ENCODE results near the gene RNF115. TPM values are rescaled to one million over a fixed set of nuclear protein-coding genes. Genes with fewer than 3 reads are reported as not detected.

The RNF115 gene
- total RNA-seq, 1 experiment from 2014 or later = 11.0 TPM

DNA sequence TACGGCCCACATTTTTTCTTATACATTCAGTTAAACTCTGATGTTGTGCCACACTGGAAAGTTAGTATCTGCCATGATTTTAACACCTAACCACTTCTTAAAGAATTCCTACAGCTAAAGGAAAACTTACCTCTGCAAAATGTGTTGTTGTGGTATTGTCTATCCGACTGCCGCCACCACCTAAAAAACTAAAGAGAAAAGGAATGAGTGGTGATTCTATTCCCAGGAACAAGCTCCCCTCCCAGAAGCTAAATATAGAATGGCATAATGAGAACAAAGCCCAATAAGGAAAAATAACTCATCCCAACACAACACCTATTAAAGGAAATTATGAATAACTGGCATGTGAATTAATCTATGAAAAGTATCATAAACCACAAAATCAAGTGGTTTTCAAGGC lies 39.5 kb downstream of the RNF115 start:
- no peaks in the 10 kb centered on the region; the same call in 1 of the 2 replicates for H3K9me3 ChIP-seq (ENCODE audit: insufficient read depth, low read depth)
- no peaks in the 10 kb centered on the region for H3K27me3 ChIP-seq (ENCODE audit: insufficient read depth, low read depth)
- no peak overlapping the region for H3K4me2 ChIP-seq
- TF ChIP-seq EZH2 (IDR thresholded peaks at IDR 0.05; ENCODE audit: low read depth) = no peak
- TF ChIP-seq, protein P1, sequence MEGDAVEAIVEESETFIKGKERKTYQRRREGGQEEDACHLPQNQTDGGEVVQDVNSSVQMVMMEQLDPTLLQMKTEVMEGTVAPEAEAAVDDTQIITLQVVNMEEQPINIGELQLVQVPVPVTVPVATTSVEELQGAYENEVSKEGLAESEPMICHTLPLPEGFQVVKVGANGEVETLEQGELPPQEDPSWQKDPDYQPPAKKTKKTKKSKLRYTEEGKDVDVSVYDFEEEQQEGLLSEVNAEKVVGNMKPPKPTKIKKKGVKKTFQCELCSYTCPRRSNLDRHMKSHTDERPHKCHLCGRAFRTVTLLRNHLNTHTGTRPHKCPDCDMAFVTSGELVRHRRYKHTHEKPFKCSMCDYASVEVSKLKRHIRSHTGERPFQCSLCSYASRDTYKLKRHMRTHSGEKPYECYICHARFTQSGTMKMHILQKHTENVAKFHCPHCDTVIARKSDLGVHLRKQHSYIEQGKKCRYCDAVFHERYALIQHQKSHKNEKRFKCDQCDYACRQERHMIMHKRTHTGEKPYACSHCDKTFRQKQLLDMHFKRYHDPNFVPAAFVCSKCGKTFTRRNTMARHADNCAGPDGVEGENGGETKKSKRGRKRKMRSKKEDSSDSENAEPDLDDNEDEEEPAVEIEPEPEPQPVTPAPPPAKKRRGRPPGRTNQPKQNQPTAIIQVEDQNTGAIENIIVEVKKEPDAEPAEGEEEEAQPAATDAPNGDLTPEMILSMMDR (conservative IDR thresholded peaks at IDR 0.05) = no peak
- H3K36me3 ChIP-seq (ENCODE audit: low read depth) = peaks cover 6% of the 10 kb centered on the region; the same call in 1 of the 2 replicates
- H3K4me1 ChIP-seq (replicated peaks; ENCODE audit: insufficient read depth) = peaks cover 49% of the 10 kb centered on the region
- CTCF ChIA-PET = no interaction called here
- H3F3A ChIP-seq (ENCODE audit: insufficient read depth, low read depth) = peaks cover 33% of the 10 kb centered on the region
- H4K20me1 ChIP-seq (ENCODE audit: insufficient read depth) = no peaks in the 10 kb centered on the region
- POLR2A ChIA-PET (ENCODE audit: unreplicated experiment) = no interaction called here
- no peak overlapping the region for H3K27ac ChIP-seq
- intact Hi-C loops (cut with micrococcal nuclease; ENCODE audit: unreplicated experiment) = loop anchor here (5.0 kb wide), 1 partner anchor 62 kb away; no protein-coding TSS in a partner anchor
- H2AFZ ChIP-seq = no peak overlapping the region
- no TSS peak for BruUV-seq (replicated peaks)
- DNase-seq = no peak
- no peak overlapping the region for H3K4me3 ChIP-seq
- peaks cover 11% of the 10 kb centered on the region; the same call in 1 of the 2 replicates for H3K79me2 ChIP-seq (ENCODE audit: low read depth)
- no peaks in the 10 kb centered on the region for H3K9me2 ChIP-seq (ENCODE audit: insufficient read depth)

DNA sequence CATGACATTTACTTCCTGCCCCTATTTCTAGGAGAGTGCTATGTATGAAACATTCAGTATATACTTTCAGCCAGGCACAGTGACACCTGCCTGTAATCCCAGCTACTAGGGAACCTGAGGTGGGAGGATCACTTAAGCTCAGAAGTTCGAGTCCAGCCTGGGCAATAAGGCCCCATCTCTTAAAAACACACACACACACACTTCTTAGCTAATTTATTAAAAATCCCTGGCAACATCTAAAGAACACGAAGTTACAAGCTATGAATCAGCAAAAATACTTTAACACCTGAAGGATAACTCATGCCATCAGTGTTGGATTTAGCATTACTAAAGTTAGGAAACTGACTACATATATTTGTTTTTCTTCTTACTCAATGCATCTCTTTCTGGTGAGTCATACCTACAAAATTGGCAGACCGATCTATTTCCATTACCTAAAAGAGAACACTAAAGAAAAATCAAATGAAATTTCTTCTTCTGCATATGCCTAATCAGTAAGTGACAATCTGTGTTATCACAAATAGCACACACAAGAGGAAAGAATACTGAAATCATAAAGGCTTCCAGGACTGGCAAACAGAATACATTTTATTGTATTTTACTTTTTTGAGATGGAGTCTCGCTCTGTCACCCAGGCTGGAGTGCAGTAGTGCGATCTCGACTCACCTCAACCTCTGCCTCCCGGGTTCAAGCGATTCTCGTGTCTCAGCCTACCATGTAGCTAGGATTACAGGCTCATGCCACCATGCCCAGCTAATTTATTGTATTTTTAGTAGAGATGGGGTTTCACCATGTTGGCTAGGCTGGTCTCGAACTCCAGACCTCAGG lies 41.4 kb downstream of the RNF115 start:
- ChIA-PET CTCF (interaction anchor here (0.5 kb wide), 1 partner anchor 63 kb away, joined by 4 read pairs; the partner anchor contains the start of gene NUDT17), POLR2A (ENCODE audit: unreplicated experiment) (interaction anchor here (0.6 to 0.7 kb wide), 4 partner anchors 8 to 60 kb away, joined by 4 to 16 read pairs (median 8); partner anchors contain the start of genes POLR3C and RNF115)
- peak overlapping the region; percentile 43 for H3K4me2 ChIP-seq
- peak; percentile 58 to 95 for DNase-seq
- H3F3A ChIP-seq (ENCODE audit: insufficient read depth, low read depth) = peaks cover 33% of the 10 kb centered on the region
- no peaks in the 10 kb centered on the region; the same call in 1 of the 2 replicates for H3K9me3 ChIP-seq (ENCODE audit: insufficient read depth, low read depth)
- peak overlapping the region; percentile 29; the same call in 1 of the 2 replicates for H2AFZ ChIP-seq
- intact Hi-C loops (cut with micrococcal nuclease; ENCODE audit: unreplicated experiment) = loop anchor here (2.0 to 5.0 kb wide), 2 partner anchors 42 to 60 kb away; partner anchors contain the start of genes POLR3C and RNF115
- H3K36me3 ChIP-seq (ENCODE audit: low read depth) = peaks cover 16% of the 10 kb centered on the region; the same call in 1 of the 2 replicates
- H3K4me1 ChIP-seq (replicated peaks; ENCODE audit: insufficient read depth) = peaks cover 49% of the 10 kb centered on the region
- TF ChIP-seq, protein P1 (conservative IDR thresholded peaks at IDR 0.05) = no peak
- no peak for TF ChIP-seq EZH2 (IDR thresholded peaks at IDR 0.05; ENCODE audit: low read depth)
- no peaks in the 10 kb centered on the region for H3K9me2 ChIP-seq (ENCODE audit: insufficient read depth)
- no peak overlapping the region for H3K4me3 ChIP-seq
- TSS peak; percentile 36 for BruUV-seq (replicated peaks)
- no peaks in the 10 kb centered on the region for H3K27me3 ChIP-seq (ENCODE audit: insufficient read depth, low read depth)
- H3K79me2 ChIP-seq (ENCODE audit: low read depth) = peaks cover 11% of the 10 kb centered on the region; the same call in 1 of the 2 replicates
- H4K20me1 ChIP-seq (ENCODE audit: insufficient read depth) = no peaks in the 10 kb centered on the region
- peak overlapping the region; percentile 92 for H3K27ac ChIP-seq

DNA sequence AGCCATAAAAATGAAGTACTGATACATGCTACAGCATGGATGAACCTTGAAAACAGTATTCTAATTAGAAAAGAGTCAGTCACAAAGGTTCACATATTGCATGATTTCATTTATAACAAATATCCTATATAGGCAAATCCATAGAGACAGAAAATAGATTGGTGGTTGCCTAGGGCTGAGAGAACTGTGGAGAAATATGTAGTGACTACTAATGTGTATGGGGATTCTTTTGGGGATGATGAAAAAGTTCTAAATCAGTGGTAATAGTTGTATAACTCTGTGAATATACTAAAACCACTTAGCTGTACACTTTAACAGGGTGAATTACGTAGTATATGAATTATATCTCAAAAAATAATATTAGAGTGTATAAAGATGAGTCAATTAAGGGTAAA lies 45.8 kb downstream of the RNF115 start:
- H4K20me1 ChIP-seq (ENCODE audit: insufficient read depth) = no peaks in the 10 kb centered on the region
- H3K9me3 ChIP-seq (ENCODE audit: insufficient read depth, low read depth) = no peaks in the 10 kb centered on the region
- no peak overlapping the region for H3K4me3 ChIP-seq
- intact Hi-C loops (cut with micrococcal nuclease; ENCODE audit: unreplicated experiment) = no loop called here
- H3K79me2 ChIP-seq (ENCODE audit: low read depth) = peaks cover 3% of the 10 kb centered on the region; the same call in 1 of the 2 replicates
- no TSS peak for BruUV-seq (replicated peaks)
- H3K27me3 ChIP-seq (ENCODE audit: insufficient read depth, low read depth) = no peaks in the 10 kb centered on the region
- DNase-seq = no peak
- H3K36me3 ChIP-seq (ENCODE audit: low read depth) = 0 out of 2 replicates have a peak, but pooled peaks cover 10% of the 10 kb centered on the region
- H3K27ac ChIP-seq = no peak overlapping the region
- ChIA-PET CTCF (no interaction called here), POLR2A (ENCODE audit: unreplicated experiment) (no interaction called here)
- peaks cover 27% of the 10 kb centered on the region for H3K4me1 ChIP-seq (replicated peaks; ENCODE audit: insufficient read depth)
- no peaks in the 10 kb centered on the region for H3K9me2 ChIP-seq (ENCODE audit: insufficient read depth)
- H2AFZ ChIP-seq = no peak overlapping the region
- TF ChIP-seq EZH2 (IDR thresholded peaks at IDR 0.05; ENCODE audit: low read depth) = no peak
- TF ChIP-seq, protein P1 (conservative IDR thresholded peaks at IDR 0.05) = no peak
- H3F3A ChIP-seq (ENCODE audit: insufficient read depth, low read depth) = peaks cover 34% of the 10 kb centered on the region
- H3K4me2 ChIP-seq = no peak overlapping the region
